Measurements from ENCODE around the gene AGPS. TPM values are rescaled to one million over a fixed set of nuclear protein-coding genes. Genes with fewer than 3 reads are reported as not detected.

The AGPS gene
- polyA plus RNA-seq, 2 of the 4 experiments (the other 2 are of a cell fraction), result 49.8 to 62.1 TPM

GRCh38 chr2:177556153-177556552 lies 163.6 kb downstream of the AGPS start:
- TF ChIP-seq HOXB13 (CRISPR knock-in tag; IDR thresholded peaks at IDR 0.05; ENCODE audit: low read depth) (no peak), ELK1 (IDR thresholded peaks at IDR 0.05; ENCODE audit: low read depth, low read length) (no peak), MAFK (IDR thresholded peaks at IDR 0.05; ENCODE audit: partially characterized antibody) (peak; percentile 72), KDM5A (IDR thresholded peaks at IDR 0.05) (no peak), CTCF (IDR thresholded peaks at IDR 0.05) (no peak), ATOH8 (CRISPR knock-in tag; IDR thresholded peaks at IDR 0.05; ENCODE audit: low read depth) (no peak), ZSCAN20 (CRISPR knock-in tag; IDR thresholded peaks at IDR 0.05) (no peak), HOXA7 (CRISPR knock-in tag; IDR thresholded peaks at IDR 0.05) (no peak), ZFP36 (IDR thresholded peaks at IDR 0.05; ENCODE audit: borderline replicate concordance, partially characterized antibody) (no peak)
- DNase-seq (ENCODE audit: low read depth in 1 of 2, low spot score in 1 of 2) (no peak), FAIRE-seq (no peak), ATAC-seq (no peak)
- H3K4me3 ChIP-seq, result no peak overlapping the region
- H3K27ac ChIP-seq, result no peak overlapping the region
- H3K9me3 ChIP-seq, result no peaks in the 10 kb centered on the region
- CTCF ChIA-PET, result interaction anchor here (0.6 kb wide), 1 partner anchor 1416 kb away, joined by 4 read pairs; no protein-coding TSS in a partner anchor
- POLR2A ChIA-PET, result interaction anchor here (0.5 kb wide), 1 partner anchor 8 kb away, joined by 4 read pairs; no protein-coding TSS in a partner anchor
- no peak overlapping the region for H3K4me2 ChIP-seq
- peaks cover 8% of the 10 kb centered on the region; the same call in 1 of the 3 replicates for H3K4me1 ChIP-seq
- WGBS (ENCODE audit: missing lambda C conversion rate), result 93% methylated on average over 2 of the region's 2 CpGs

- Histone ChIP-seq H3K4me1 (peaks cover 3% of the 10 kb centered on the region; the same call in 1 of the 3 replicates), H3K4me3 (no peak overlapping the region), H3K9me3 (no peaks in the 10 kb centered on the region), H3K4me2 (no peak overlapping the region), H3K27ac (no peak overlapping the region)
- WGBS (ENCODE audit: missing lambda C conversion rate), result 80% methylated on average over 1 of the region's 1 CpG
- no peak for ATAC-seq
- POLR2A ChIA-PET, result no interaction called here
- TF ChIP-seq HMGXB4 (CRISPR knock-in tag; IDR thresholded peaks at IDR 0.05; ENCODE audit: borderline replicate concordance) (no peak), ZFP36 (IDR thresholded peaks at IDR 0.05; ENCODE audit: borderline replicate concordance, partially characterized antibody) (peak; percentile 55)
- DNase-seq (ENCODE audit: low read depth in 1 of 2, low spot score in 1 of 2), result no peak
- no peak for FAIRE-seq
- CTCF ChIA-PET, result interaction anchor here (0.6 kb wide), 1 partner anchor 193 kb away, joined by 3 read pairs; no protein-coding TSS in a partner anchor
Observed at GRCh38 chr2:177557794-177558193, 165.2 kb downstream of the AGPS start.

- no peak for ATAC-seq
- no peak for DNase-seq (ENCODE audit: low read depth in 1 of 2, low spot score in 1 of 2)
- Histone ChIP-seq H3K9me3 (no peaks in the 10 kb centered on the region), H3K4me3 (no peak overlapping the region), H3K4me1 (no peaks in the 10 kb centered on the region), H3K4me2 (no peak overlapping the region), H3K27ac (no peak overlapping the region)
- CTCF ChIA-PET, result no interaction called here
- POLR2A ChIA-PET, result no interaction called here
- WGBS (ENCODE audit: missing lambda C conversion rate), result 91% methylated on average over 2 of the region's 2 CpGs
- FAIRE-seq, result no peak
- TF ChIP-seq HOXB13 (CRISPR knock-in tag; IDR thresholded peaks at IDR 0.05; ENCODE audit: low read depth) (no peak), NR3C1 (IDR thresholded peaks at IDR 0.05) (no peak), ZSCAN20 (CRISPR knock-in tag; IDR thresholded peaks at IDR 0.05) (no peak), CBX8 (IDR thresholded peaks at IDR 0.05) (no peak), E2F6 (IDR thresholded peaks at IDR 0.05; ENCODE audit: borderline replicate concordance, low read depth) (no peak), HOXB5 (CRISPR knock-in tag; IDR thresholded peaks at IDR 0.05) (no peak), CTCF (IDR thresholded peaks at IDR 0.05) (no peak), EHF (CRISPR knock-in tag; IDR thresholded peaks at IDR 0.05) (no peak), JUN (IDR thresholded peaks at IDR 0.05) (no peak), EHMT2 (IDR thresholded peaks at IDR 0.05; ENCODE audit: low read depth) (no peak), FOXS1 (CRISPR knock-in tag; IDR thresholded peaks at IDR 0.05) (no peak), ZNF302 (CRISPR knock-in tag; IDR thresholded peaks at IDR 0.05) (no peak), NFE2L2 (conservative IDR thresholded peaks at IDR 0.05; ENCODE audit: low read length) (no peak), RCOR1 (IDR thresholded peaks at IDR 0.05; ENCODE audit: low read depth, low read length) (no peak), ATOH8 (CRISPR knock-in tag; IDR thresholded peaks at IDR 0.05; ENCODE audit: low read depth) (no peak), BCL3 (IDR thresholded peaks at IDR 0.05) (no peak)
Observed at GRCh38 chr2:177559638-177560037, 167.1 kb downstream of the AGPS start.
